GM21528 (cell line): ENCODE measurements around the gene MRPL52.

ENCODE experiments used
- ATAC-seq: cut with Tn5 transposase; IDR thresholded peaks from one replicate; pipeline ENCODE4 v1.9.1; 2021; ENCODE audit warnings: mild to moderate bottlenecking, moderate library complexity; ENCODE audit not compliant: unreplicated experiment, low FRiP score

The MRPL52 gene

GRCh38 chr14:22878271-22879246 is 48.9 kb downstream of the MRPL52 start:
- no peak for ATAC-seq

GRCh38 chr14:22882064-22882463 is 52.4 kb downstream of the MRPL52 start:
- no peak for ATAC-seq

GRCh38 chr14:22882529-22883172 is 53.0 kb downstream of the MRPL52 start:
- ATAC-seq: no peak

- ATAC-seq: no peak
These were observed 53.7 kb downstream of the MRPL52 start, which contains the start of gene REM2 for GRCh38 chr14:22883173-22883976. TSS of gene REM2 (plus strand) at chr14:22883222. CDS start at chr14:22883288, 66 bp downstream.

- no peak for ATAC-seq
These were observed 54.5 kb downstream of the MRPL52 start for GRCh38 chr14:22884076-22884737.
